Measurements from ENCODE around the gene SCAF4.

DNA sequence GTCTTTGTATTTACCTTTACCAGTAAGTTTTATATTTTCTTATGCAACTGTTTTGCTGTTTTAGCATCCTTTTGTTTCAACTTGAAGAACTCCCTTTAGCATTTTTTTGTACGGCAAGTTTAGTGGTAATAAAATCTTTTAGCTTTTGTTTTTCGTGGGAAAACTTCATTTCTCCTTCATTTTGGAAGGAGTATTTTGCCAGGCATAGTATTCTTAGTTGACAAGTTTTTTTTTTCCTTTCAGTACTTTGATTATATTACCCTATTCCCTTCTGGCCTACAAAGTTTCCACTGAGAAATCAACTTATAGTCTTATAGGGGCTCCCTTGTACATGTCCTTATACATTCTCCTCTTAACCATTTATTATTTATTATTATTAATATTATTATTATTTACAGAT lies 95.0 kb downstream of the SCAF4 start:
- TF ChIP-seq, protein P1, sequence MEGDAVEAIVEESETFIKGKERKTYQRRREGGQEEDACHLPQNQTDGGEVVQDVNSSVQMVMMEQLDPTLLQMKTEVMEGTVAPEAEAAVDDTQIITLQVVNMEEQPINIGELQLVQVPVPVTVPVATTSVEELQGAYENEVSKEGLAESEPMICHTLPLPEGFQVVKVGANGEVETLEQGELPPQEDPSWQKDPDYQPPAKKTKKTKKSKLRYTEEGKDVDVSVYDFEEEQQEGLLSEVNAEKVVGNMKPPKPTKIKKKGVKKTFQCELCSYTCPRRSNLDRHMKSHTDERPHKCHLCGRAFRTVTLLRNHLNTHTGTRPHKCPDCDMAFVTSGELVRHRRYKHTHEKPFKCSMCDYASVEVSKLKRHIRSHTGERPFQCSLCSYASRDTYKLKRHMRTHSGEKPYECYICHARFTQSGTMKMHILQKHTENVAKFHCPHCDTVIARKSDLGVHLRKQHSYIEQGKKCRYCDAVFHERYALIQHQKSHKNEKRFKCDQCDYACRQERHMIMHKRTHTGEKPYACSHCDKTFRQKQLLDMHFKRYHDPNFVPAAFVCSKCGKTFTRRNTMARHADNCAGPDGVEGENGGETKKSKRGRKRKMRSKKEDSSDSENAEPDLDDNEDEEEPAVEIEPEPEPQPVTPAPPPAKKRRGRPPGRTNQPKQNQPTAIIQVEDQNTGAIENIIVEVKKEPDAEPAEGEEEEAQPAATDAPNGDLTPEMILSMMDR (IDR thresholded peaks at IDR 0.05): no peak
- no peak for TF ChIP-seq POLR2A (IDR thresholded peaks at IDR 0.05)

Measured in esophagus squamous epithelium (tissue), 4 donors.